Caco-2 (cell line): Measurements from ENCODE around the gene NOX4. TPM values are rescaled to one million over a fixed set of nuclear protein-coding genes. Genes with fewer than 3 reads are reported as not detected.
A peak's percentile ranks its signal among the peaks of the same experiment; 100 is the strongest.

Source experiments
- Bru-seq: library from RNA; stranded (reverse); fragments of 400-500 nt; gene quantifications from one replicate; lab custom pipeline; 2021; lab: Mats Ljungman, UMichigan
- BruChase-seq, 2 experiments: library from RNA; stranded (reverse); fragments of 400-500 nt; gene quantifications; one replicate each; lab custom pipeline; 2021; lab: Mats Ljungman, UMichigan
- BruUV-seq: library from RNA; stranded (reverse); fragments of 400-500 nt; replicated peaks from 2 replicates; lab custom pipeline; 2021; lab: Mats Ljungman, UMichigan
- CTCF ChIA-PET: fragments of 300-600 bp; sonication (Branson Sonifier 250); formaldehyde crosslinking; loops from one replicate; lab custom pipeline; 2022; ENCODE audit warnings: antibody characterized with exemption; lab: Charles Lee
- POLR2A ChIA-PET: fragments of 300-600 bp; sonication (Branson Sonifier 250); formaldehyde crosslinking; loops from one replicate; lab custom pipeline; 2022; ENCODE audit warnings: antibody characterized with exemption; lab: Charles Lee
- DNase-seq, 2 experiments: peaks; one replicate each; pipeline versions ENCODE4 v3.0.0 to v3.0.0-alpha.2; 2020 to 2022
- H3K27me3 ChIP-seq: replicated peaks from 2 replicates; pipeline ENCODE4 v1.6.0; 2011; ENCODE audit warnings: low read length; ENCODE audit not compliant: control insufficient read depth, insufficient read depth
- H3K36me3 ChIP-seq: 2 replicates; pipeline ENCODE4 v1.5.1; 2011; ENCODE audit warnings: low read length; ENCODE audit not compliant: control insufficient read depth, insufficient read depth
- H3K4me1 ChIP-seq: fragments of 250-450 bp; sonication (Bioruptor Pico); 2 replicates; pipeline ENCODE4 v1.5.1; 2020; ENCODE audit warnings: mild to moderate bottlenecking
- H3K4me3 ChIP-seq: 2 replicates; pipeline ENCODE4 v1.5.1; 2011; ENCODE audit warnings: low read depth, mild to moderate bottlenecking, control low read depth, low read length
- H3K9me3 ChIP-seq: fragments of 250-450 bp; sonication (Bioruptor Pico); 2 replicates; pipeline ENCODE4 v1.5.1; 2020; ENCODE audit warnings: mild to moderate bottlenecking, moderate library complexity
- H3K27ac Mint-ChIP-seq: one replicate; pipeline ENCODE4 v1.8.0; 2022; ENCODE audit warnings: mixed read lengths; ENCODE audit not compliant: unreplicated experiment
- H3K27me3 Mint-ChIP-seq: one replicate; pipeline ENCODE4 v1.8.0; 2022; ENCODE audit warnings: mixed read lengths; ENCODE audit not compliant: insufficient read depth, unreplicated experiment
- H3K36me3 Mint-ChIP-seq: one replicate; pipeline ENCODE4 v1.8.0; 2022; ENCODE audit warnings: mild to moderate bottlenecking, mixed read lengths; ENCODE audit not compliant: insufficient read depth, unreplicated experiment
- H3K4me1 Mint-ChIP-seq: one replicate; pipeline ENCODE4 v1.8.0; 2022; ENCODE audit warnings: low read depth, mixed read lengths; ENCODE audit not compliant: unreplicated experiment
- H3K4me3 Mint-ChIP-seq: one replicate; pipeline ENCODE4 v1.8.0; 2022; ENCODE audit warnings: mild to moderate bottlenecking, moderate library complexity, mixed read lengths; ENCODE audit not compliant: unreplicated experiment
- H3K9me3 Mint-ChIP-seq: one replicate; pipeline ENCODE4 v1.8.0; 2022; ENCODE audit warnings: mixed read lengths; ENCODE audit not compliant: unreplicated experiment
- CTCF ChIP-seq, 2 experiments: fragments of 200-600 bp in 1 of 2; IDR thresholded peaks; 1 replicate in 1 of 2; 2 replicates in 1 of 2; pipeline versions ENCODE4 v1.5.1 to v1.8.0; 2011 to 2022; ENCODE audit warnings: antibody characterized with exemption in 1 of 2, control low read depth in 1 of 2, inconsistent platforms in 1 of 2, low read depth in 1 of 2, low read length in 1 of 2, mild to moderate bottlenecking in 1 of 2, moderate library complexity in 1 of 2; ENCODE audit not compliant: insufficient read depth in 1 of 2, severe bottlenecking in 1 of 2, unreplicated experiment in 1 of 2
- intact Hi-C: fragments of 100-400 bp; cut with micrococcal nuclease; formaldehyde crosslinking; loops from one replicate; pipeline ENCODE4 v1.10.0; 2022; ENCODE audit not compliant: unreplicated experiment
- long read RNA-seq: library from polyadenylated mRNA; stranded (forward); transcript quantifications from one replicate; pipeline ENCODE4 v2.0.0, GENCODE V29; 2022
- total RNA-seq: library from RNA; stranded (reverse); gene quantifications from 2 replicates; pipeline ENCODE4 v1.2.3, GENCODE V29; 2022

The NOX4 gene
- total RNA-seq (0.14 TPM in 1 of 2 replicates, not detected in the other), Bru-seq, nascent RNA (percentile 10 among the genes with signal in this experiment), BruChase-seq, experiment 1, labeled RNA remaining after a 2-hour chase (percentile 13 among the genes with signal in this experiment), BruChase-seq, experiment 2, labeled RNA remaining after a 6-hour chase (percentile 6 among the genes with signal in this experiment)
- long read RNA-seq = 0 reads

- Histone ChIP-seq H3K36me3 (no peaks in the 10 kb centered on the region), H3K4me1 (0 out of 2 replicates have a peak, but pooled peaks cover 3% of the 10 kb centered on the region), H3K27me3 (no peaks in the 10 kb centered on the region), H3K9me3 (no peaks in the 10 kb centered on the region), H3K4me3 (no peak within 1 kb of the TSS)
- intact Hi-C loops = loop anchor here (5.0 kb wide), 1 partner anchor 49 kb away; no protein-coding TSS in a partner anchor
- POLR2A ChIA-PET = no interaction called here
- DNase-seq = no peak
- Mint-ChIP-seq H3K27me3 (no peaks in the 10 kb centered on the region), H3K4me3 (no peak within 1 kb of the TSS), H3K4me1 (no peaks in the 10 kb centered on the region), H3K9me3 (no peaks in the 10 kb centered on the region), H3K36me3 (no peaks in the 10 kb centered on the region), H3K27ac (peak within 1 kb of the TSS; percentile 28)
- TF ChIP-seq CTCF (IDR thresholded peaks at IDR 0.05; ENCODE audit: insufficient read depth in 1 of 2, low read depth in 1 of 2, low read length in 1 of 2, severe bottlenecking in 1 of 2, unreplicated experiment in 1 of 2) = no peak
- BruUV-seq = no TSS peak
- CTCF ChIA-PET = no interaction called here
Measured at GRCh38 chr11:89490981-89491690, at the start of gene NOX4. Gene NOX4, minus strand, starts transcription at chr11:89491375. Its CDS starts 129 bp downstream, at chr11:89491246.

GRCh38 chr11:89540826-89541225, 49.7 kb upstream of the NOX4 start:
- Mint-ChIP-seq H3K4me3 (no peak overlapping the region), H3K36me3 (no peaks in the 10 kb centered on the region), H3K4me1 (peaks cover 6% of the 10 kb centered on the region), H3K27me3 (no peaks in the 10 kb centered on the region), H3K9me3 (peaks cover 13% of the 10 kb centered on the region), H3K27ac (no peak overlapping the region)
- no TSS peak for BruUV-seq
- Histone ChIP-seq H3K27me3 (no peaks in the 10 kb centered on the region), H3K36me3 (no peaks in the 10 kb centered on the region), H3K9me3 (no peaks in the 10 kb centered on the region), H3K4me3 (no peak overlapping the region), H3K4me1 (peaks cover 2% of the 10 kb centered on the region)
- POLR2A ChIA-PET = no interaction called here
- no peak for TF ChIP-seq CTCF (IDR thresholded peaks at IDR 0.05; ENCODE audit: insufficient read depth in 1 of 2, low read depth in 1 of 2, low read length in 1 of 2, severe bottlenecking in 1 of 2, unreplicated experiment in 1 of 2)
- DNase-seq = no peak
- intact Hi-C loops = no loop called here
- CTCF ChIA-PET = no interaction called here

GRCh38 chr11:89537936-89538335, 46.8 kb upstream of the NOX4 start:
- TF ChIP-seq CTCF (IDR thresholded peaks at IDR 0.05; ENCODE audit: insufficient read depth in 1 of 2, low read depth in 1 of 2, low read length in 1 of 2, severe bottlenecking in 1 of 2, unreplicated experiment in 1 of 2) = no peak
- BruUV-seq = no TSS peak
- ChIA-PET POLR2A (no interaction called here), CTCF (no interaction called here)
- H3K4me3 ChIP-seq = no peak overlapping the region
- Mint-ChIP-seq H3K36me3 (no peaks in the 10 kb centered on the region), H3K4me3 (no peak overlapping the region), H3K9me3 (peaks cover 16% of the 10 kb centered on the region), H3K4me1 (no peaks in the 10 kb centered on the region), H3K27ac (no peak overlapping the region), H3K27me3 (no peaks in the 10 kb centered on the region)
- H3K4me1 ChIP-seq = no peaks in the 10 kb centered on the region
- H3K9me3 ChIP-seq = no peaks in the 10 kb centered on the region
- DNase-seq = no peak
- H3K27me3 ChIP-seq = no peaks in the 10 kb centered on the region
- intact Hi-C loops = no loop called here
- H3K36me3 ChIP-seq = no peaks in the 10 kb centered on the region
